OCI-LY1 (cell line): ENCODE measurements around the gene GNAQ.

Experiments used
- H2AFZ ChIP-seq: fragments of 200-600 bp; sonication (generic), shearing (Covaris generic); 2 replicates; pipeline ENCODE4 v1.6.0; 2014; ENCODE audit warnings: antibody characterized with exemption, mild to moderate bottlenecking, low read length
- H3F3A ChIP-seq: fragments of 200-600 bp; sonication (generic), shearing (Covaris generic); 2 replicates; pipeline ENCODE4 v1.6.0; 2014; ENCODE audit warnings: mild to moderate bottlenecking, antibody characterized with exemption, low read length, moderate library complexity; ENCODE audit not compliant: insufficient read depth
- H3K27ac ChIP-seq: fragments of 200-600 bp; sonication (generic); 2 replicates; pipeline ENCODE4 v1.5.1; 2014; ENCODE audit warnings: low read length, mixed run types, mild to moderate bottlenecking, low read depth; ENCODE audit not compliant: poor library complexity, severe bottlenecking
- H3K27me3 ChIP-seq: fragments of 200-600 bp; sonication (generic); 2 replicates; pipeline ENCODE4 v1.6.0; 2014; ENCODE audit warnings: antibody characterized with exemption, mild to moderate bottlenecking, low read length, moderate library complexity; ENCODE audit not compliant: insufficient read depth
- H3K36me3 ChIP-seq: fragments of 200-600 bp; sonication (generic); 2 replicates; pipeline ENCODE4 v1.6.1; 2014; ENCODE audit warnings: mild to moderate bottlenecking, antibody characterized with exemption, low read length, moderate library complexity, mixed read lengths; ENCODE audit not compliant: insufficient read depth
- H3K4me1 ChIP-seq: fragments of 200-600 bp; sonication (generic); 2 replicates; pipeline ENCODE4 v1.5.1; 2014; ENCODE audit warnings: mild to moderate bottlenecking, low read length, moderate library complexity; ENCODE audit not compliant: insufficient read depth, severe bottlenecking
- H3K4me2 ChIP-seq: fragments of 200-600 bp; sonication (generic), shearing (Covaris generic); 2 replicates; pipeline ENCODE4 v1.6.1; 2014; ENCODE audit warnings: low read length
- H3K4me3 ChIP-seq: fragments of 200-600 bp; sonication (generic); 2 replicates; pipeline ENCODE4 v1.5.1; 2014; ENCODE audit warnings: low read length, low read depth, mild to moderate bottlenecking, mixed read lengths; ENCODE audit not compliant: poor library complexity, severe bottlenecking
- H3K79me2 ChIP-seq: fragments of 200-600 bp; shearing (Covaris generic); 2 replicates; pipeline ENCODE4 v1.6.1; 2016; ENCODE audit warnings: mixed run types, low read length, mixed read lengths; ENCODE audit not compliant: insufficient read depth
- H3K9ac ChIP-seq: fragments of 200-600 bp; sonication (generic), shearing (Covaris generic); 2 replicates; pipeline ENCODE4 v1.6.1; 2014; ENCODE audit warnings: mild to moderate bottlenecking, low read length, mixed read lengths
- H3K9me2 ChIP-seq: fragments of 200-600 bp; sonication (generic), shearing (Covaris generic); 2 replicates; pipeline ENCODE4 v1.6.1; 2014; ENCODE audit warnings: low read depth, mild to moderate bottlenecking, low read length, mixed read lengths
- H3K9me3 ChIP-seq: fragments of 200-600 bp; shearing (Covaris generic); 2 replicates; pipeline ENCODE4 v1.6.1; 2014; ENCODE audit warnings: low read length, mixed read lengths
- H4K20me1 ChIP-seq: fragments of 200-600 bp; sonication (generic), shearing (Covaris generic); 2 replicates; pipeline ENCODE4 v1.6.0; 2016; ENCODE audit warnings: mild to moderate bottlenecking, low read length; ENCODE audit not compliant: insufficient read depth
- EZH2 ChIP-seq: fragments of 200-600 bp; sonication (generic), shearing (Covaris generic); IDR thresholded peaks from 2 replicates; pipeline ENCODE4 v1.8.0; 2017; ENCODE audit warnings: borderline replicate concordance, mixed run types, mild to moderate bottlenecking, antibody characterized with exemption, low read length, moderate library complexity, mixed read lengths
- TF ChIP-seq, protein P1 (sequence below): fragments of 200-600 bp; sonication (generic), shearing (Covaris generic); IDR thresholded peaks from 2 replicates; pipeline ENCODE4 v1.5.1; 2017; ENCODE audit warnings: mild to moderate bottlenecking, antibody characterized with exemption, low read length, moderate library complexity, mixed read lengths

GNAQ gene

DNA sequence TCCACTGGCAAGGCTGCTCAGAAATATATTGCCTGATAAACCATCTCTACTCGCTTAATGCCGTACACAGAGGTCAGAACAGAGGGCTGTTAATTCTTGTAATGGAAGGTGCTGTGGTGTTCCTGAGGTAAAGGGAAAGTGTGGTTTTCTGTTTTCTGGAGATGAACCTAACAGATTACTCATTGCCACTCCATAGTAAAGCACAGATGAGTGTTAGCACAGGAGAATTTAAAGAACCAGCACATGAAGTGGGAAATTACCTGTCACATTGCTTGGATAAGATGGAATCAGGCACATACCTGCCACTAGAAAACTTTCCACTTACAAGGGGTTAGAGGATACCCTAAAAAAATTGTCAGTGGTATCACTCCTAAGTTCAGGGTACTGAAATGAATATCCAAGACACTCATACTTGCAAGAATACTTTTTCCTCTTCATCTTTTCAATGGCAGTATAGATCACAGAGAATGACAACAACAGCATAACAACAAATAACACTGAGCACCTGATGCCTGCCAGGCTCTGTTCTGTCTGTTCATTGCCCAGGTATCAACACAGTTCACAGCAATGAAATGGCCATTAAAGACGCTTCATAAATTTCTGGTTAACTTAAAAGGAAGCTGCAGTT, 230.6 kb downstream of the GNAQ start:
- H3K9me2 ChIP-seq, result no peaks in the 10 kb centered on the region
- H3K9me3 ChIP-seq, result no peaks in the 10 kb centered on the region
- no peak overlapping the region for H3K4me2 ChIP-seq
- no peaks in the 10 kb centered on the region for H4K20me1 ChIP-seq
- no peaks in the 10 kb centered on the region for H3K79me2 ChIP-seq
- TF ChIP-seq EZH2, result no peak
- TF ChIP-seq, protein P1, sequence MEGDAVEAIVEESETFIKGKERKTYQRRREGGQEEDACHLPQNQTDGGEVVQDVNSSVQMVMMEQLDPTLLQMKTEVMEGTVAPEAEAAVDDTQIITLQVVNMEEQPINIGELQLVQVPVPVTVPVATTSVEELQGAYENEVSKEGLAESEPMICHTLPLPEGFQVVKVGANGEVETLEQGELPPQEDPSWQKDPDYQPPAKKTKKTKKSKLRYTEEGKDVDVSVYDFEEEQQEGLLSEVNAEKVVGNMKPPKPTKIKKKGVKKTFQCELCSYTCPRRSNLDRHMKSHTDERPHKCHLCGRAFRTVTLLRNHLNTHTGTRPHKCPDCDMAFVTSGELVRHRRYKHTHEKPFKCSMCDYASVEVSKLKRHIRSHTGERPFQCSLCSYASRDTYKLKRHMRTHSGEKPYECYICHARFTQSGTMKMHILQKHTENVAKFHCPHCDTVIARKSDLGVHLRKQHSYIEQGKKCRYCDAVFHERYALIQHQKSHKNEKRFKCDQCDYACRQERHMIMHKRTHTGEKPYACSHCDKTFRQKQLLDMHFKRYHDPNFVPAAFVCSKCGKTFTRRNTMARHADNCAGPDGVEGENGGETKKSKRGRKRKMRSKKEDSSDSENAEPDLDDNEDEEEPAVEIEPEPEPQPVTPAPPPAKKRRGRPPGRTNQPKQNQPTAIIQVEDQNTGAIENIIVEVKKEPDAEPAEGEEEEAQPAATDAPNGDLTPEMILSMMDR, result no peak
- no peak overlapping the region for H2AFZ ChIP-seq
- H3K4me3 ChIP-seq, result no peak overlapping the region
- no peaks in the 10 kb centered on the region for H3K36me3 ChIP-seq
- no peaks in the 10 kb centered on the region for H3K4me1 ChIP-seq
- no peak overlapping the region for H3K9ac ChIP-seq
- H3K27me3 ChIP-seq, result no peaks in the 10 kb centered on the region
- no peak overlapping the region for H3K27ac ChIP-seq
- H3F3A ChIP-seq, result no peaks in the 10 kb centered on the region

- Histone ChIP-seq H3K79me2 (no peaks in the 10 kb centered on the region), H3K4me2 (no peak overlapping the region), H3K27me3 (no peaks in the 10 kb centered on the region)
These were observed 233.5 kb downstream of the GNAQ start for GRCh38 chr9:77798140-77798539.

DNA sequence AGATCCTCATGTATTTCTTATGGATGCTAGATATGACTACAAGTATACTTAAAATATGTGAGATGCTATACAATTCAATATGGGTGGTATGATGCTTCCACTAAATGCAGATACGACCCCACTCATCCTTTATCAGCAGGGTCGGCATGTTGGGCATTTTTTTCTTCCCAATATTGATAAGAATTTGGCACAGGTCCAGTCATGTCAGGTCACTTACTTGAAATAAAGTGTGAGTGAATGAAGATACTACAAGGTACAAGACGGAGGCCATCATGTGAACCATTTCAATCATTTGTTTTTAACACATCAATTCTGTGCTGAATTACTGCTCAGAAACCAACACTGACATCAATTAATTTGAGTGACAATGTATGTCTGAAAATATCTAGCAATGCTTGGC, 236.6 kb downstream of the GNAQ start:
- H3K36me3 ChIP-seq, result no peaks in the 10 kb centered on the region
- no peak overlapping the region for H2AFZ ChIP-seq
- no peaks in the 10 kb centered on the region for H3K4me1 ChIP-seq
- no peaks in the 10 kb centered on the region for H3K79me2 ChIP-seq
- no peaks in the 10 kb centered on the region for H4K20me1 ChIP-seq
- no peak overlapping the region for H3K4me3 ChIP-seq
- H3K9ac ChIP-seq, result no peak overlapping the region
- no peak overlapping the region for H3K4me2 ChIP-seq
- H3K27me3 ChIP-seq, result no peaks in the 10 kb centered on the region
- H3K9me3 ChIP-seq, result no peaks in the 10 kb centered on the region
- no peaks in the 10 kb centered on the region for H3K9me2 ChIP-seq
- H3F3A ChIP-seq, result no peaks in the 10 kb centered on the region
- no peak overlapping the region for H3K27ac ChIP-seq
- no peak for TF ChIP-seq EZH2
- TF ChIP-seq, protein P1, result no peak

More at GRCh38 chr9:77798140-77798539, 233.5 kb downstream of the GNAQ start:
- Histone ChIP-seq H3F3A (no peaks in the 10 kb centered on the region), H3K4me1 (no peaks in the 10 kb centered on the region), H4K20me1 (no peaks in the 10 kb centered on the region), H3K36me3 (no peaks in the 10 kb centered on the region), H2AFZ (no peak overlapping the region), H3K9me3 (no peaks in the 10 kb centered on the region), H3K9me2 (no peaks in the 10 kb centered on the region), H3K27ac (no peak overlapping the region), H3K4me3 (no peak overlapping the region), H3K9ac (no peak overlapping the region)
- TF ChIP-seq, protein P1, result no peak
- TF ChIP-seq EZH2, result no peak
